SK-N-SH (cell line): ENCODE measurements around the gene TAB2.

Source experiments
- FOXJ3 ChIP-seq: sonication (generic); formaldehyde crosslinking; IDR thresholded peaks from 2 replicates; pipeline ENCODE4 v1.5.1; 2020; ENCODE audit warnings: mild to moderate bottlenecking, missing genetic modification reagents
- FOXM1 ChIP-seq: IDR thresholded peaks from 2 replicates; pipeline ENCODE4 v1.4.0; 2012; ENCODE audit warnings: low read depth, mild to moderate bottlenecking
- NFIC ChIP-seq: IDR thresholded peaks from 2 replicates; pipeline ENCODE4 v1.4.0; 2012; ENCODE audit warnings: borderline replicate concordance
- POLR2AphosphoS5 ChIP-seq: IDR thresholded peaks from 2 replicates; pipeline ENCODE4 v1.6.1; 2012; ENCODE audit warnings: low read depth, low read length
- RAD21 ChIP-seq: IDR thresholded peaks from 2 replicates; pipeline ENCODE4 v1.6.1; 2012; ENCODE audit warnings: mild to moderate bottlenecking, low read length
- TAF1 ChIP-seq: IDR thresholded peaks from 2 replicates; pipeline ENCODE4 v1.6.1; 2012; ENCODE audit warnings: low read depth, mild to moderate bottlenecking, low read length, moderate library complexity, borderline replicate concordance
- TCF12 ChIP-seq: IDR thresholded peaks from 2 replicates; pipeline ENCODE4 v1.4.0; 2012
- USF2 ChIP-seq: fragments of 150-350 bp; IDR thresholded peaks from 2 replicates; pipeline ENCODE4 v1.6.1; 2017; ENCODE audit warnings: antibody characterized with exemption, low read length, low read depth, borderline replicate concordance
- YY1 ChIP-seq: IDR thresholded peaks from 2 replicates; pipeline ENCODE4 v1.4.0; 2012; ENCODE audit warnings: low read depth, mild to moderate bottlenecking
- TF ChIP-seq, protein P1 (sequence below): fragments of 200-600 bp; sonication (generic); IDR thresholded peaks from 2 replicates; pipeline ENCODE4 v1.6.1; 2017; ENCODE audit warnings: antibody characterized with exemption, mild to moderate bottlenecking, moderate library complexity
- TF ChIP-seq, protein P2 (sequence below): IDR thresholded peaks from 2 replicates; pipeline ENCODE4 v1.4.0; 2012; ENCODE audit warnings: low read depth, borderline replicate concordance

- TF ChIP-seq, protein P1, sequence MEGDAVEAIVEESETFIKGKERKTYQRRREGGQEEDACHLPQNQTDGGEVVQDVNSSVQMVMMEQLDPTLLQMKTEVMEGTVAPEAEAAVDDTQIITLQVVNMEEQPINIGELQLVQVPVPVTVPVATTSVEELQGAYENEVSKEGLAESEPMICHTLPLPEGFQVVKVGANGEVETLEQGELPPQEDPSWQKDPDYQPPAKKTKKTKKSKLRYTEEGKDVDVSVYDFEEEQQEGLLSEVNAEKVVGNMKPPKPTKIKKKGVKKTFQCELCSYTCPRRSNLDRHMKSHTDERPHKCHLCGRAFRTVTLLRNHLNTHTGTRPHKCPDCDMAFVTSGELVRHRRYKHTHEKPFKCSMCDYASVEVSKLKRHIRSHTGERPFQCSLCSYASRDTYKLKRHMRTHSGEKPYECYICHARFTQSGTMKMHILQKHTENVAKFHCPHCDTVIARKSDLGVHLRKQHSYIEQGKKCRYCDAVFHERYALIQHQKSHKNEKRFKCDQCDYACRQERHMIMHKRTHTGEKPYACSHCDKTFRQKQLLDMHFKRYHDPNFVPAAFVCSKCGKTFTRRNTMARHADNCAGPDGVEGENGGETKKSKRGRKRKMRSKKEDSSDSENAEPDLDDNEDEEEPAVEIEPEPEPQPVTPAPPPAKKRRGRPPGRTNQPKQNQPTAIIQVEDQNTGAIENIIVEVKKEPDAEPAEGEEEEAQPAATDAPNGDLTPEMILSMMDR: no peak
- TF ChIP-seq USF2 (no peak), POLR2AphosphoS5 (no peak), TCF12 (no peak), RAD21 (no peak), NFIC (no peak), FOXM1 (no peak), TAF1 (no peak), YY1 (no peak), FOXJ3 (CRISPR knock-in tag) (no peak)
- TF ChIP-seq, protein P2, sequence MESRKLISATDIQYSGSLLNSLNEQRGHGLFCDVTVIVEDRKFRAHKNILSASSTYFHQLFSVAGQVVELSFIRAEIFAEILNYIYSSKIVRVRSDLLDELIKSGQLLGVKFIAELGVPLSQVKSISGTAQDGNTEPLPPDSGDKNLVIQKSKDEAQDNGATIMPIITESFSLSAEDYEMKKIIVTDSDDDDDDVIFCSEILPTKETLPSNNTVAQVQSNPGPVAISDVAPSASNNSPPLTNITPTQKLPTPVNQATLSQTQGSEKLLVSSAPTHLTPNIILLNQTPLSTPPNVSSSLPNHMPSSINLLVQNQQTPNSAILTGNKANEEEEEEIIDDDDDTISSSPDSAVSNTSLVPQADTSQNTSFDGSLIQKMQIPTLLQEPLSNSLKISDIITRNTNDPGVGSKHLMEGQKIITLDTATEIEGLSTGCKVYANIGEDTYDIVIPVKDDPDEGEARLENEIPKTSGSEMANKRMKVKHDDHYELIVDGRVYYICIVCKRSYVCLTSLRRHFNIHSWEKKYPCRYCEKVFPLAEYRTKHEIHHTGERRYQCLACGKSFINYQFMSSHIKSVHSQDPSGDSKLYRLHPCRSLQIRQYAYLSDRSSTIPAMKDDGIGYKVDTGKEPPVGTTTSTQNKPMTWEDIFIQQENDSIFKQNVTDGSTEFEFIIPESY: no peak
Measured at GRCh38 chr6:149435919-149436586, 118.5 kb downstream of the TAB2 start.
